ENCODE results near the gene PREX1.

Gene PREX1

GRCh38 chr20:48785801-48786200 is 42.0 kb downstream of the PREX1 start:
- Histone ChIP-seq H3K4me3 (ENCODE audit: low read length in 2 of 2) (peak overlapping the region in 1 of 2 donors; percentile 41), H2BK5ac (ENCODE audit: low read length) (no peak overlapping the region), H3K27me3 (ENCODE audit: control insufficient read depth in 3 of 3, insufficient read depth in 3 of 3, low read depth in 1 of 3, low read length in 3 of 3) (no peaks in the 10 kb centered on the region), H4K8ac (ENCODE audit: low read depth, low read length) (no peak overlapping the region), H3K9ac (ENCODE audit: low read depth, low read length, poor library complexity) (no peak overlapping the region), H2AK5ac (ENCODE audit: low read depth, low read length) (peak overlapping the region; percentile 15), H3K18ac (ENCODE audit: low read length) (peak overlapping the region; percentile 49), H3K4me1 (ENCODE audit: control insufficient read depth in 2 of 2, insufficient read depth in 1 of 2, low read depth in 1 of 2, low read length in 2 of 2) (peaks cover 13 to 60% of the 10 kb centered on the region in 2 donors), H3K36me3 (replicated peaks in 1 of 2; ENCODE audit: control insufficient read depth in 2 of 2, insufficient read depth in 2 of 2, low read length in 2 of 2) (peaks cover 0 to 41% of the 10 kb centered on the region in 2 donors), H3K27ac (replicated peaks; ENCODE audit: low read length) (no peak overlapping the region), H3K4me2 (ENCODE audit: insufficient read depth, low read length, poor library complexity, severe bottlenecking) (no peak overlapping the region), H3K9me3 (replicated peaks in 1 of 2; ENCODE audit: control insufficient read depth in 2 of 2, insufficient read depth in 1 of 2, low read depth in 1 of 2, low read length in 2 of 2) (peaks cover 0 to 17% of the 10 kb centered on the region in 2 donors), H2AFZ (ENCODE audit: low read length) (no peak overlapping the region), H3K4ac (ENCODE audit: low read length) (no peak overlapping the region), H2BK15ac (ENCODE audit: low read length) (no peak overlapping the region), H3K14ac (ENCODE audit: low read length) (peak overlapping the region; percentile 39), H2BK12ac (ENCODE audit: low read length) (no peak overlapping the region), H3K23ac (ENCODE audit: low read depth, low read length, poor library complexity) (no peak overlapping the region), H4K91ac (ENCODE audit: low read depth, low read length, poor library complexity) (peak overlapping the region; percentile 79), H3K79me1 (ENCODE audit: low read depth, low read length) (peaks cover 2% of the 10 kb centered on the region), H2BK120ac (ENCODE audit: low read depth, low read length) (no peak overlapping the region)
- WGBS, 2 donors (ENCODE audit: extremely low coverage in 2 of 2, insufficient read length in 2 of 2, insufficient replicate concordance in 1 of 2): no CpG with 5 or more reads among the region's 8 CpGs
- DNase-seq (ENCODE audit: low spot score): no peak

GRCh38 chr20:48785256-48785655 is 42.5 kb downstream of the PREX1 start:
- Histone ChIP-seq H3K4me1 (ENCODE audit: control insufficient read depth in 2 of 2, insufficient read depth in 1 of 2, low read depth in 1 of 2, low read length in 2 of 2) (peaks cover 10 to 54% of the 10 kb centered on the region in 2 donors), H3K9me3 (replicated peaks in 1 of 2; ENCODE audit: control insufficient read depth in 2 of 2, insufficient read depth in 1 of 2, low read depth in 1 of 2, low read length in 2 of 2) (peaks cover 0 to 22% of the 10 kb centered on the region in 2 donors), H2BK5ac (ENCODE audit: low read length) (no peak overlapping the region), H3K27me3 (ENCODE audit: control insufficient read depth in 3 of 3, insufficient read depth in 3 of 3, low read depth in 1 of 3, low read length in 3 of 3) (no peaks in the 10 kb centered on the region), H3K4me3 (ENCODE audit: low read length in 2 of 2) (no peak overlapping the region), H3K27ac (replicated peaks; ENCODE audit: low read length) (no peak overlapping the region), H2AK5ac (ENCODE audit: low read depth, low read length) (peak overlapping the region; percentile 15), H3K79me1 (ENCODE audit: low read depth, low read length) (peaks cover 2% of the 10 kb centered on the region), H3K23ac (ENCODE audit: low read depth, low read length, poor library complexity) (no peak overlapping the region), H3K9ac (ENCODE audit: low read depth, low read length, poor library complexity) (no peak overlapping the region), H3K4ac (ENCODE audit: low read length) (no peak overlapping the region), H4K8ac (ENCODE audit: low read depth, low read length) (no peak overlapping the region), H2BK12ac (ENCODE audit: low read length) (no peak overlapping the region), H3K4me2 (ENCODE audit: insufficient read depth, low read length, poor library complexity, severe bottlenecking) (no peak overlapping the region), H3K14ac (ENCODE audit: low read length) (peak overlapping the region; percentile 39), H2AFZ (ENCODE audit: low read length) (no peak overlapping the region), H2BK120ac (ENCODE audit: low read depth, low read length) (no peak overlapping the region), H3K18ac (ENCODE audit: low read length) (peak overlapping the region; percentile 8), H3K36me3 (replicated peaks in 1 of 2; ENCODE audit: control insufficient read depth in 2 of 2, insufficient read depth in 2 of 2, low read length in 2 of 2) (peaks cover 0 to 43% of the 10 kb centered on the region in 2 donors), H2BK15ac (ENCODE audit: low read length) (no peak overlapping the region), H4K91ac (ENCODE audit: low read depth, low read length, poor library complexity) (peak overlapping the region; percentile 9)
- DNase-seq (ENCODE audit: low spot score): no peak
- no CpG with 5 or more reads among the region's 6 CpGs for WGBS, 2 donors (ENCODE audit: extremely low coverage in 2 of 2, insufficient read length in 2 of 2, insufficient replicate concordance in 1 of 2)

- H3K9me3 ChIP-seq (replicated peaks in 1 of 2; ENCODE audit: control insufficient read depth in 2 of 2, insufficient read depth in 1 of 2, low read depth in 1 of 2, low read length in 2 of 2): peaks cover 0 to 31% of the 10 kb centered on the region in 2 donors
- peaks cover 2% of the 10 kb centered on the region for H3K79me1 ChIP-seq (ENCODE audit: low read depth, low read length)
- H3K4me3 ChIP-seq (ENCODE audit: low read length in 2 of 2): no peak overlapping the region
- no peak overlapping the region for H2BK15ac ChIP-seq (ENCODE audit: low read length)
- H2AFZ ChIP-seq (ENCODE audit: low read length): no peak overlapping the region
- WGBS, 2 donors (ENCODE audit: extremely low coverage in 2 of 2, insufficient read length in 2 of 2, insufficient replicate concordance in 1 of 2): no CpG with 5 or more reads among the region's 5 CpGs
- H3K4me2 ChIP-seq (ENCODE audit: insufficient read depth, low read length, poor library complexity, severe bottlenecking): no peak overlapping the region
- H3K18ac ChIP-seq (ENCODE audit: low read length): no peak overlapping the region
- no peak overlapping the region for H3K27ac ChIP-seq (replicated peaks; ENCODE audit: low read length)
- peaks cover 10 to 51% of the 10 kb centered on the region in 2 donors for H3K4me1 ChIP-seq (ENCODE audit: control insufficient read depth in 2 of 2, insufficient read depth in 1 of 2, low read depth in 1 of 2, low read length in 2 of 2)
- no peak overlapping the region for H4K91ac ChIP-seq (ENCODE audit: low read depth, low read length, poor library complexity)
- no peak overlapping the region for H4K8ac ChIP-seq (ENCODE audit: low read depth, low read length)
- DNase-seq (ENCODE audit: low spot score): no peak
- no peak overlapping the region for H2BK120ac ChIP-seq (ENCODE audit: low read depth, low read length)
- H2AK5ac ChIP-seq (ENCODE audit: low read depth, low read length): no peak overlapping the region
- H2BK12ac ChIP-seq (ENCODE audit: low read length): no peak overlapping the region
- H3K36me3 ChIP-seq (replicated peaks in 1 of 2; ENCODE audit: control insufficient read depth in 2 of 2, insufficient read depth in 2 of 2, low read length in 2 of 2): peaks cover 0 to 46% of the 10 kb centered on the region in 2 donors
- no peak overlapping the region for H3K4ac ChIP-seq (ENCODE audit: low read length)
- H3K14ac ChIP-seq (ENCODE audit: low read length): no peak overlapping the region
- no peak overlapping the region for H3K9ac ChIP-seq (ENCODE audit: low read depth, low read length, poor library complexity)
- no peak overlapping the region for H3K23ac ChIP-seq (ENCODE audit: low read depth, low read length, poor library complexity)
- H2BK5ac ChIP-seq (ENCODE audit: low read length): no peak overlapping the region
- H3K27me3 ChIP-seq (ENCODE audit: control insufficient read depth in 3 of 3, insufficient read depth in 3 of 3, low read depth in 1 of 3, low read length in 3 of 3): no peaks in the 10 kb centered on the region
Observed at GRCh38 chr20:48784273-48784641, 43.5 kb downstream of the PREX1 start.

- Histone ChIP-seq H3K36me3 (replicated peaks in 1 of 2; ENCODE audit: control insufficient read depth in 2 of 2, insufficient read depth in 2 of 2, low read length in 2 of 2) (peaks cover 0 to 50% of the 10 kb centered on the region in 2 donors), H2BK120ac (ENCODE audit: low read depth, low read length) (no peak overlapping the region), H3K9ac (ENCODE audit: low read depth, low read length, poor library complexity) (no peak overlapping the region), H3K4me3 (ENCODE audit: low read length in 2 of 2) (no peak overlapping the region), H4K8ac (ENCODE audit: low read depth, low read length) (no peak overlapping the region), H2BK15ac (ENCODE audit: low read length) (no peak overlapping the region), H2AFZ (ENCODE audit: low read length) (no peak overlapping the region), H3K27ac (replicated peaks; ENCODE audit: low read length) (no peak overlapping the region), H3K79me1 (ENCODE audit: low read depth, low read length) (no peaks in the 10 kb centered on the region), H3K4ac (ENCODE audit: low read length) (no peak overlapping the region), H3K9me3 (replicated peaks in 1 of 2; ENCODE audit: control insufficient read depth in 2 of 2, insufficient read depth in 1 of 2, low read depth in 1 of 2, low read length in 2 of 2) (peaks cover 0 to 37% of the 10 kb centered on the region in 2 donors), H2AK5ac (ENCODE audit: low read depth, low read length) (no peak overlapping the region), H3K4me1 (ENCODE audit: control insufficient read depth in 2 of 2, insufficient read depth in 1 of 2, low read depth in 1 of 2, low read length in 2 of 2) (peaks cover 10 to 51% of the 10 kb centered on the region in 2 donors), H2BK12ac (ENCODE audit: low read length) (no peak overlapping the region), H3K23ac (ENCODE audit: low read depth, low read length, poor library complexity) (no peak overlapping the region), H3K14ac (ENCODE audit: low read length) (no peak overlapping the region), H3K18ac (ENCODE audit: low read length) (no peak overlapping the region), H4K91ac (ENCODE audit: low read depth, low read length, poor library complexity) (no peak overlapping the region), H3K4me2 (ENCODE audit: insufficient read depth, low read length, poor library complexity, severe bottlenecking) (no peak overlapping the region), H2BK5ac (ENCODE audit: low read length) (no peak overlapping the region), H3K27me3 (ENCODE audit: control insufficient read depth in 3 of 3, insufficient read depth in 3 of 3, low read depth in 1 of 3, low read length in 3 of 3) (no peaks in the 10 kb centered on the region)
- WGBS, 2 donors (ENCODE audit: extremely low coverage in 2 of 2, insufficient read length in 2 of 2, insufficient replicate concordance in 1 of 2): no CpG with 5 or more reads among the region's 9 CpGs
- no peak for DNase-seq (ENCODE audit: low spot score)
Observed at GRCh38 chr20:48783533-48784272, 44.1 kb downstream of the PREX1 start.
